CD4-positive, alpha-beta T cell treated with Interleukin-4 for 4 hours (primary cell): ENCODE measurements around the gene GPR33.
"Not testable (repeated sequence)": the region's sequence is repeated elsewhere in the genome, so short reads cannot be mapped to it uniquely, and the experiment has no call there.

ENCODE experiments used
- DNase-seq: peaks from one replicate; pipeline ENCODE4 v3.0.0-alpha.2; 2020

Gene GPR33

DNA sequence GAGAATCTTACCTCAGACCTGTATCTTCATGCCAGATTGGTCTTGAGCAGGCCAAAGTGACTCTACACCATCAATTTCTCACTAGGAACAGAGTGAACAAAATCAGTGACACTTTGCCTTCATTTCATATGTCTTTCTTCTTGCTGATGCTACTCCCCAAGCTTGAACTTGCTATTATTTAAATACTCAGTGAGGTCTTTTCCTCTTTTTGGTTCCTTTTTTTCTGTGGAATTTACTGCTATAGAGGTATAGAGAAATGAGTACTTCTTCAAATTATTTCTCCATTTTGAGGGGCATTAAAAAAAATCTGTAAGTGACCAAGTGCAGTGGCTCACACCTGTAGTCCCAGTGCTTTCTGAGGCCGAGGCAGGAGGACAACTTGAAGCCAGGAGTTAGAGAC lies at the start of gene GPR33:
GPR33 (minus strand) TSS at position 154 of the 400 bp plus-strand sequence. CDS start 4,074 bp downstream, outside the sequence.
- DNase-seq: no peak

DNA sequence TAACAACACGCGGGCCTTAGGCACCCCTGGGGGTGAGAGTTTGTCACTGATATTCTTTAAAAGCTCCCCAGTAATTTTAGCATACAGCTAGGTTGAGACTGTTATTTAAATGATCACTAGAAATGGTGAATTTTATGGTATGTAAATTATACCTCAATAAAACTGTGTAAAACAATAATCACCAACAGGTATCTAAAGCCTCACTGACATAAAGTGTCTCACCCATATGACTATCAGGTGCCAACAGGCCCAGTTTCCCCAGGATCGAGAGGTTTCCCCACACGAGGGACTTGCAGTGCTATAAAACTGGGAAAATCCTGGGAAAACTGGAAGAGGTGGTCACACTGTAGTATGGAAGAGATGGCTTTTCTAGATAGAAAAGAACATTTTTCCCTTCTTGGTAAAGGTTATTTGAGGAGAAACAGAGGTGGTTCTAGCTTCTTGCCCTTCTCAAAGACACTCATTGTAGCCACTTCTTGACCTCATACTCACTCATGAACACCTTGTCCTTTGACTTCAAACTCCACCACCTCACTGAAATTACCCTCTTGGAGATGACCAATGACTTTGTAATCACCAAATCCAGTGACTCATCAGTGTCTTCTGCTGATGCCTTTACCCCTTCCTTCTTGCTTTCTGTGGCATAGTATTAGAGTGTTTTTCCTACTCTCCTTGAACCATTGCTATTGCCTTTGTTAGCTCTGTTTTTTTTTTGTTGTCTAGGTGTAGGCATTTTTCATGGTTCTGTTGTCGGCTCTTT lies 48.5 kb upstream of the GPR33 start:
- no peak for DNase-seq

DNA sequence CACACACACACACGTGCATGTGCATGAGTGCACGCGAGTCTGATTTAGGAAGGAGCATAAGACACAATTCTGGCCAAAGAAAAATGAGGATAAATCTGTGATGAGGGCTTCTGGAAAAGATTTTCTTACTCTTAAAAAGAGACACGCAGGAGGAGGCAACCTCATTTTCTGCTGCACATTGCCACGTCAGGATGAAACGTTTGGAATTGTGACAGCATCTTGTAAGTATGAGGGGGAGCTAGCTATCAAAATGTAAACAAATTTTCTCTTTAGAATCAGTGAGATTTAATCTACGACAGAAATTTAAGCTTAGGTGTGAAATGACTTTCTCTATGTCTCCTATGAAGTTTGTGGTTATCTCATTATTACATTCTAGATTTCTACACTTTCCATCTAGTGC lies 42.3 kb upstream of the GPR33 start:
- no peak for DNase-seq

DNA sequence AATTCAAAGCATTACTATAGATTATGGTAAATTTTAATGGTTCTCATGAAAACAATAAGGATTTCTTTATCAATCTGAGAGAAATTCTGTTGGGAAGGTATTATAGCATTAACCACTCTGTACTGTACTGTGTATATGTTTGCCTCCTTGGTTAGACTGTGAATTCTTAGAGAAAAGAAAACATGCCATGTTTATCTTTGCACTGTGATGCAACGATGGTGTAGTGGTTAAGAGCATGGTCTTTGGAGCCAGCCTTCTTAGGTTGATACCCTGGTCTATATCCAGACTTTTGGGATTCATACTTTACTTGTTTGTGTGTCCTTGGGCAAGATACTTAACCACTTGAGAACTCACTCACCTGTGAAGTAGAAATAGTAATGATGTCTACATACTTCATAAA lies 41.2 kb upstream of the GPR33 start:
- no peak for DNase-seq

DNA sequence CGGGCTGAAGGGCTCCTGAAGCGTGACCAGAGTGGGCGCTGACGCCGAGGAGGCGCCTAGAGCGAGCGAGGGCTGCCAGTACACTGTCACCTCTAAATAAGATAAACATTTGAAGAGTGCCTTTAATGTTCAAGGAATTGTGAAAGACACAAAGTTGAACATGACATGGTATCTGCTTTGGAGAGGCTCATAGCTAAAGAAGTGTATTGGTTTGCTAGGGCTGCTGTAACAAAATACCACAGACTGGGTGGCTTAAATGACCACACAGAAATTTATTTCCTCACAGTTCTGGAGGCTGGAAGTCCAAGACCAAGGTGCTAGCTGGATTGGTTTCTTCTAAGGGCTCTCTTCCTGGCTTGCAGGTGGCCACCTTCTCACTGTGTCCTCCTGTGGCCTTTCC lies 39.7 kb upstream of the GPR33 start:
- DNase-seq: no peak

GRCh38 chr14:31527087-31527486 lies 39.2 kb upstream of the GPR33 start:
- no peak for DNase-seq

DNA sequence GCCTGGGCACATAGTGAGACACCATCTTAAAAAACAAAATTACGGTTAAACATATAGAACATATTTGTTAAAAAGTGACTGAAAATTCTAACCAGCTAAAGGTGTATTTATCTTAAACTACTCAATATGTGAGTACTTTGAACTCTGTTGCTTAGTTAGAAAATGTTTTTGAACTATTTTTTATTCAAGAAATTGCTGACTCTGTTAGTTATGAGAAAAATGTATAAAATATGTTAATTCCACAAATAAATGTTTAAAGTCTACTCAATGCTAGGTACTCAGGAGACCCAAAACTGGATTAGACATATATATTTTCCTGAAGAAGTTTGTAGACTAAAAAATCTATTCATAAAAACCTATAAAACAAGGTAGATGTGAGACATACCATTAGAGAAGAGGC lies 23.0 kb upstream of the GPR33 start:
- no peak for DNase-seq

DNA sequence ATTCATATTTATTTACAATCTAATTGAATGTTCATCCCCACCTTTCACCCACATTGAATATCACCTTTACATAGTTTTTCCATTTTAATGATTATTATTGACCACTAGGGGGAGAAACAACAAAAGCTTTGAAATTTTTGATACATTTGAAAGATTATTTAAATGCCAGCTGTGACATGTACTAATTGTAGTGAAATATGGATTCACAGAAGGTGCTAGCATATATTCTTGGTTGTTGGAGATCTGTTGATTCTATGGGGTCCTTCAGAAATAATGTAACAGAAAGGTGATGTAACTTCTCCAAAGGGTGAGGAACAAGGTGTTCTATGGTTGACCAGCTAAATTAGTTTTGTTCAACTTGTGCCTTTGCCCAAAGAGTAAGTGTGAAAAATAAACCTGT lies 22.4 kb upstream of the GPR33 start:
- peak; percentile 24 for DNase-seq

DNA sequence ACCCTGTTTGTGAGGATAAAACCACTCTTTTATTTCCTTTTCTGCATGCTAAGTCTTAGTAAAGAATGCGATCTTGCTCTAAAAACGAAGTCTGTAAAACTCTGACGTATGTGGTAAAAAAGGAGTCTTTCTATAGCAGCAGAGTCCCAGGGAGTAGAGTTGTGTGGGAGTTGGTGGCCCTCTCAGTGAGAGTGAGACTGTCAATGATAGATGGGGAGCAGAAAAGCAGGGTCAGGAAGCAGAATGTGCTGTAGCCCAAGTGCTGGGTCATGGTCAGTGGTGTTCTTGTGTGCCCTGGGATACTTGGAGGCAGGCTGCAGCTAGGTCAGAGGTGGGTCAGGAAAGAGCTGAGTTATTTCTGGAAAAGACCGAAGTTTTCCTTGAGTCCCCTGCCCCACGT lies 20.3 kb upstream of the GPR33 start:
- DNase-seq: no peak

GRCh38 chr14:31505411-31505810 lies 17.6 kb upstream of the GPR33 start:
- no peak for DNase-seq

- no peak for DNase-seq
These were observed 14.0 kb upstream of the GPR33 start for GRCh38 chr14:31501870-31502269.

GRCh38 chr14:31492759-31493498 lies 5.1 kb upstream of the GPR33 start:
- DNase-seq: no peak

DNA sequence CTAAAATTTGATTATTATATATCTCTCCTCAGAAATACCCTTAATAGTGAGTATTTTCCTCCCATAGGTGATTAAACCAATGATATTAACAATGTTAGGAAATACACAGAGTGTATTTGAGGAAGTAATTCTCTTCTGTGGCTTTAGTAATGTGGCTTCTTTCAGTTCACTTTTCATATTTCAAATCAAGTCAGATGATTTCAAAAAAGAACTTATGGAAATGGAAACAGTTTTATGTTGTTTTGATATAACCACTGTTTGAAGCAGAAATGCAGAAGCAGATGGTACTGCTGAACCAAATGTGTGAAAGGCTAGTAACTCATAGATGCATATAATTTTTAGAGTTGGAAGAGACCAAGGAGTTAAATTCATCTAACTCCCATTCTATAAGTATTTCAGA lies 1.9 kb upstream of the GPR33 start:
- DNase-seq: no peak

GRCh38 chr14:31486764-31487163 lies 1.1 kb downstream of the GPR33 start:
- DNase-seq: no peak

- no peak for DNase-seq
These were observed 3.1 kb downstream of the GPR33 start for GRCh38 chr14:31484754-31485153.

- no peak for DNase-seq
These were observed 7.7 kb downstream of the GPR33 start for GRCh38 chr14:31480156-31480555.

- no peak for DNase-seq
These were observed 8.8 kb downstream of the GPR33 start for GRCh38 chr14:31479027-31479426.

DNA sequence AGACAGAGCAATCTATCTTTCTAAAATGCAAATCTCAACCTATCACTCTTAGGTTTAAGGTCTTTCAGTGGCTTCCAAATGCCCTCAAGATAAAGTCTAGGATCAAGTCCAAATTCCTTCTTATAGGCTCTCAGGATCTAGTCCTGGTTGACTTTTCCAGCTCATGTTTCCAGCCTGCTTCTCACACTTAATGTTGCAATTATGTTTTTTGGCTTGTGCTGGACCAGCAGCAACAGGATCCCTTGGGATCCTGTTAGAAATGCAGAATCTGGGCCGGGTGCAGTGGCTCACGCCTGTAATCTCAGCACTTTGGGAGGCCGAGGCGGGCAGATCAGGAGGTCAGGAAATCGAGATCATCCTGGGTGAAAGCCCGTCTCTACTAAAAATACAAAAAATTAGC lies 10.6 kb downstream of the GPR33 start:
- DNase-seq: no peak

DNA sequence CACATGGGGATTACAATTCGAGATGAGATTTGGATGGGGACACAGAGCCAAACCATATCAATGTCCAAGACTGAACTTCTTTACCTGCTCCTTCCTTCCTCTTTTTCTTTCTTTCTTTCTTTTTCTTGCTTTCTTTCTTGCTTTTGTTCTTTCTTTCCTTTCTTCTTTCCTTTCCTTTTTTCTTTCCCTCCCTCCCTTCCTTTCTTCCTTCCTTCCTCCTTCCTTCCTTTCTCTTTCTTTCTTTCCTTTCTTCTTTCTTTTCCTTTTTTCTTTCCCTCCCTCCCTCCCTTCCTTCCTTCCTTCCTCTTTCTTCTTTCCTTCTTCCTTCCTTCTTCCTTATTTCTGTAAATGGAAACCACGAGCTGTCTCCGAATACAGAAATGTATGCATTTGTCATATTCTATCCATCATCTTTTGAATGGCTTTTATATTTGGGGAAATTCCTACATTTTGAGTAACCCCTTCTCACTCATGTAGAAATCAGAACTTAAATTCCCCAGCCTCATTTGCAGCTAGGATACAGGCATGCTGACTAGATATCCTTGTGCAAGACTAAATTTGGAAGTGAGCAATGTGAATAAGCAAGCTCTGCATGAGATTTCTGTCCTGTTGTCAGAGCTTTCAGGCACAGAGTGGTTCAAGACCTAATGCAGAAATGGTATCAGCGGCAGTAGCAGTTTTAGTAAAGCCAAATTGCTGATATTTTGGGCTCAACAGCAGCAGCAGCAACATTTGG lies 11.5 kb downstream of the GPR33 start:
- no peak for DNase-seq

DNA sequence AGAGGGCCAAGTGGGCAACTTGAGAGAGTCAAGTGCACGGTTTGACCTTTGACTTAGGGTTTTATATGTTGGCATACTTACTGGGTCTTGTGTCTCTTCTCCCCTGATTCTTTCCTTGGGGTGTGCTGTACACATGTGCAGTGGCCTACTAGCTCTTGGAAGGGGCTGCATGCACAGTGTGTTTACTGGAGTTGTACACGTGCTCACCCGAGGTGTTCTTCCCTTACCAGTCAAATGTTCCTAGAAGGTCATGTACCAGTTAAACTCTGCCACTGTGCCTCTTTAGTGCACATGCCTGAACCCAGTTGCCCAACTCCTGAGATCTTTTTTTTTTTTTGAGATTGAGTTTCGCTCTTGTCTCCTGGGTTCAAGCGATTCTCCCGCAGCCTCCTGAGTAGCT lies 21.3 kb downstream of the GPR33 start:
- DNase-seq: no peak

DNA sequence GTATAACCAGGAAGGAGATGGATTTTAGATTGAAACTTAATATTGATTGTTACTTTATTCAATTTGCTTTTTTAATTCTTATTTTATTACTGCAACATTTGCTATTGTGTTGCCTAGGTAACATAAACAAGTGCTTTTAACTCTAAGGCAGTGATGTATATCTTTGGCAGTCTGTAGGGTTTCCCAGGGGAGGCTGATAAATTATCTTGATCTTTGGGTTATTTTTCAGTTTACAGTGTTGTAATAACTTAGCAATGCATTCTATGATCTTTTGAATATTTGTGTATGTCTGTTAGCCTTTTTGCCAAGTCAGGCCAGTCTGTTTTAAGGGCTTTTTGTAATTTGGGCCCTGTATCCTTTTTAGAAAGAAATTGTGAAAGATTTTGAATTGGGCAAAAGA lies 22.7 kb downstream of the GPR33 start:
- no peak for DNase-seq

DNA sequence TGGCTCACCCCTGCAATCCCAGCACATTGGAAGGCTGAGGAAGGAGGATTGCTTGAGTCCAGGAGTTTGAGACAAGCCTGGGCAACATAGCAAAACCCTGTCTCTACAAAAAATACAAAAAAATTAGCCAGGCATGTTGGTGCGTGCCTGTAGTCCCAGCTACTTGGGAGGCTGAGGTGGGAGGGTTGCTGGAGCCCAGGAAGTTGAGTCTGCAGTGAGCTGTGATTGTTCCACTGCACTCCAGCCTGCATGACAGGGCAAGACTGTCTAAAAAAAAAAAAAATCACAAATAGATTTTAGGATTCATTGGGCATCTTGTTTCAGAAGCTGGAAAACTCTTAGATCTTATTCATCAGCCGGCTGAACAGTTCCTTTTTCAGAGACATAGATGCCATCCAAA lies 25.4 kb downstream of the GPR33 start:
- DNase-seq: not testable (repeated sequence)

DNA sequence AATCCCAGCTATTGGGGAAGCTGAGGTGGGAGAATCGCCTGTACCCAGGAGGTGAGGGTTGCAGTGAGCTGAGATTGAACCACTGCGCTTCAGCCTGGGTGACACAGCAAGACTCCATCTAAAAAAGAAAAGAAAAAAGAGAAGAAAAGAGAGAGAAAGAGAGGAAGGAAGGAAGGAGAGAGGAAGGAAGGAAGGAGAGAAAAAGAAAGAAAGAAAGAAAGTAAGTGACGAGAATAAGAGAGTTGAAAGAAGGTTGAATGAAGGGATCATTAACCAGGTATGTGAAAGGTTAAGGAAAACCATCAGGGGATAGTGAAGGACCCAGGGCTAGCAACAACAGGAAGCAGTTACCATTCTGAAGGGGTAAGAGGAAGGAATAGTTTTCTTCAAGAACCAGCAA lies 26.3 kb downstream of the GPR33 start:
- DNase-seq: no peak
